Endothelial cell of umbilical vein (primary cell): ENCODE data around the gene CNP. TPM values are rescaled to one million over a fixed set of nuclear protein-coding genes. Genes with fewer than 3 reads are reported as not detected.

Source experiments
- Bru-seq: library from RNA; stranded (reverse); fragments of 400-500 nt; gene quantifications from one replicate; lab custom pipeline; 2021; lab: Mats Ljungman, UMichigan
- BruChase-seq, 2 experiments: library from RNA; stranded (reverse); fragments of 400-500 nt; gene quantifications; one replicate each; lab custom pipeline; 2021; lab: Mats Ljungman, UMichigan
- BruUV-seq: library from RNA; stranded (reverse); fragments of 400-500 nt; replicated peaks from 2 replicates; lab custom pipeline; 2021; lab: Mats Ljungman, UMichigan
- CTCF ChIA-PET: fragments of 300-600, 350-600 bp; sonication (Branson Sonifier 250); formaldehyde crosslinking; loops from one replicate; lab custom pipeline; 2021; ENCODE audit warnings: antibody characterized with exemption, inconsistent platforms; lab: Charles Lee
- POLR2A ChIA-PET: fragments of 300-600, 350-600 bp; sonication (Branson Sonifier 250); formaldehyde crosslinking; loops from one replicate; lab custom pipeline; 2021; ENCODE audit warnings: antibody characterized with exemption, inconsistent platforms; lab: Charles Lee
- DNase-seq: peaks from one replicate; pipeline ENCODE4 v3.0.0-alpha.2; 2011; ENCODE audit warnings: low read depth, low spot score
- FAIRE-seq: peaks from 2 replicates; lab custom pipeline; 2011; peaks lifted over from hg19 to GRCh38; lab: Jason Lieb, UNC
- H2AFZ ChIP-seq: 2 replicates; pipeline ENCODE4 v1.6.0; 2012; ENCODE audit warnings: low read depth, low read length, control low read depth, inconsistent platforms
- H3K27ac ChIP-seq: 2 replicates; pipeline ENCODE4 v1.5.1; 2011; ENCODE audit warnings: low read depth, mild to moderate bottlenecking, control low read depth, low read length, moderate library complexity; ENCODE audit not compliant: insufficient read depth
- H3K27me3 ChIP-seq, 2 experiments: 2 replicates each; pipeline versions ENCODE4 v1.6.0 to v1.6.1; 2011; ENCODE audit warnings: low read length in 2 of 2, mixed read lengths in 1 of 2; ENCODE audit not compliant: control insufficient read depth in 2 of 2, insufficient read depth in 2 of 2
- H3K36me3 ChIP-seq, 2 experiments: 2 replicates in 1 of 2; 3 replicates in 1 of 2; pipeline ENCODE4 v1.5.1; 2011; ENCODE audit warnings: low read length in 2 of 2, mild to moderate bottlenecking in 1 of 2, moderate library complexity in 1 of 2; ENCODE audit not compliant: control insufficient read depth in 2 of 2, insufficient read depth in 2 of 2; ENCODE audit errors: extremely low read depth in 1 of 2
- H3K4me1 ChIP-seq: 3 replicates; pipeline ENCODE4 v1.5.1; 2011; ENCODE audit warnings: mild to moderate bottlenecking, low read length; ENCODE audit not compliant: control insufficient read depth, insufficient read depth; ENCODE audit errors: extremely low read depth
- H3K4me2 ChIP-seq: 2 replicates; pipeline ENCODE4 v1.6.1; 2011; ENCODE audit warnings: low read length, control low read depth, mixed read lengths; ENCODE audit not compliant: insufficient read depth
- H3K4me3 ChIP-seq, 3 experiments: fragments of 200-600 bp in 1 of 3; sonication (generic), shearing (Covaris generic) in 1 of 3; replicated peaks in 1 of 3; 2 replicates each; pipeline ENCODE4 v1.5.1; 2011 to 2016; ENCODE audit warnings: control low read depth in 3 of 3, low read length in 3 of 3, mild to moderate bottlenecking in 2 of 3, inconsistent platforms in 1 of 3, low read depth in 1 of 3, moderate library complexity in 1 of 3; ENCODE audit not compliant: insufficient read depth in 1 of 3
- H3K79me2 ChIP-seq: 2 replicates; pipeline ENCODE4 v1.6.0; 2012; ENCODE audit warnings: low read length, inconsistent platforms; ENCODE audit not compliant: control insufficient read depth, insufficient read depth
- H3K9ac ChIP-seq: replicated peaks from 2 replicates; pipeline ENCODE3; 2011; ENCODE audit warnings: low read length, control low read depth; ENCODE audit not compliant: insufficient read depth; ENCODE audit errors: extremely low read depth
- H3K9me1 ChIP-seq: replicated peaks from 3 replicates; pipeline ENCODE4 v1.6.0; 2011; ENCODE audit warnings: mild to moderate bottlenecking, low read length; ENCODE audit not compliant: control insufficient read depth, insufficient read depth; ENCODE audit errors: extremely low read depth
- H3K9me3 ChIP-seq: replicated peaks from 2 replicates; pipeline ENCODE4 v1.5.1; 2012; ENCODE audit warnings: low read length, inconsistent platforms; ENCODE audit not compliant: control insufficient read depth, insufficient read depth
- H4K20me1 ChIP-seq: replicated peaks from 2 replicates; pipeline ENCODE3; 2011; ENCODE audit warnings: mild to moderate bottlenecking, low read length; ENCODE audit not compliant: control insufficient read depth, insufficient read depth; ENCODE audit errors: extremely low read depth
- MYC ChIP-seq: IDR thresholded peaks from one replicate; pipeline ENCODE4 v1.6.1; 2011; ENCODE audit warnings: mild to moderate bottlenecking, low read depth, low read length
- POLR2A ChIP-seq: IDR thresholded peaks from 2 replicates; pipeline ENCODE4 v1.6.1; 2012; ENCODE audit warnings: low read depth, mild to moderate bottlenecking, control low read depth, low read length
- POLR2AphosphoS5 ChIP-seq: IDR thresholded peaks from 2 replicates; pipeline ENCODE4 v1.6.1; 2012; ENCODE audit warnings: low read depth, mild to moderate bottlenecking, control low read depth, low read length, moderate library complexity; ENCODE audit not compliant: insufficient read depth
- dilution Hi-C: fragments of 300-500 bp; cut with MboI; formaldehyde crosslinking; loops from one replicate; pipeline ENCODE4 v1.15.0; 2019; ENCODE audit warnings: low sequenced_read_pairs; ENCODE audit not compliant: extremely low pct_ligation_motif_present
- intact Hi-C: fragments of 100-400 bp; cut with micrococcal nuclease; formaldehyde crosslinking; loops from one replicate; pipeline ENCODE4 v1.10.0; 2022
- long read RNA-seq: library from polyadenylated mRNA; stranded (forward); transcript quantifications from one replicate; pipeline ENCODE4 v2.0.0, GENCODE V29; 2021
- polyA minus RNA-seq, 3 experiments: library from RNA; depleted of rRNA, polyadenylated mRNA; stranded (reverse); fragments of >200 nt; gene quantifications; 1 replicate in 1 of 3; 2 replicates in 2 of 3; pipeline ENCODE4 v1.2.3, GENCODE V29; 2011
- polyA plus RNA-seq, 4 experiments: library from polyadenylated mRNA; depleted of rRNA in 3 of 4; stranded (reverse) in 3 of 4; unstranded in 1 of 4; fragments of >200 nt; gene quantifications; 2 replicates each; pipeline versions ENCODE4 v1.2.1 to v1.2.3, GENCODE V29; 2011 to 2012; ENCODE audit warnings: missing spikeins in 1 of 4
- total RNA-seq: library from RNA; stranded (reverse); gene quantifications from 2 replicates; pipeline ENCODE4 v1.2.3, GENCODE V29; 2021
- TF ChIP-seq, protein P1 (sequence below): IDR thresholded peaks from 2 replicates; pipeline ENCODE4 v1.6.1; 2011; ENCODE audit not compliant: insufficient read depth, insufficient read length

Gene CNP
- total RNA-seq (84.9 and 88.3 TPM in 2 replicates), polyA plus RNA-seq (48.6 and 49.4 TPM in 2 replicates), polyA minus RNA-seq (137 and 194 TPM in 2 replicates), Bru-seq, nascent RNA (percentile 69 among the genes with signal in this experiment), BruChase-seq, experiment 1, labeled RNA remaining after a 6-hour chase (percentile 94 among the genes with signal in this experiment), BruChase-seq, experiment 2, labeled RNA remaining after a 2-hour chase (percentile 80 among the genes with signal in this experiment)
- 36.9 and 45.8 TPM in 2 replicates for polyA plus RNA-seq (2011; cell fraction: cytosol; rRNA removed)
- 33.7 and 34.5 TPM in 2 replicates for polyA plus RNA-seq (2011; cell fraction: nucleus; rRNA removed)
- 56.7 and 63.5 TPM in 2 replicates for polyA plus RNA-seq (2012)
- polyA minus RNA-seq (2011; cell fraction: cytosol; rRNA and poly(A)+ RNA removed) = 37.2 TPM
- polyA minus RNA-seq (2011; cell fraction: nucleus; rRNA and poly(A)+ RNA removed) = 25.3 and 45.3 TPM in 2 replicates
- long read RNA-seq, full-length matches to known transcripts = 168 of 204 reads
- long read RNA-seq, partial matches to known transcripts = 32 of 204 reads
- long read RNA-seq, other reads (novel, unspliced or antisense) = 4 of 204 reads

DNA sequence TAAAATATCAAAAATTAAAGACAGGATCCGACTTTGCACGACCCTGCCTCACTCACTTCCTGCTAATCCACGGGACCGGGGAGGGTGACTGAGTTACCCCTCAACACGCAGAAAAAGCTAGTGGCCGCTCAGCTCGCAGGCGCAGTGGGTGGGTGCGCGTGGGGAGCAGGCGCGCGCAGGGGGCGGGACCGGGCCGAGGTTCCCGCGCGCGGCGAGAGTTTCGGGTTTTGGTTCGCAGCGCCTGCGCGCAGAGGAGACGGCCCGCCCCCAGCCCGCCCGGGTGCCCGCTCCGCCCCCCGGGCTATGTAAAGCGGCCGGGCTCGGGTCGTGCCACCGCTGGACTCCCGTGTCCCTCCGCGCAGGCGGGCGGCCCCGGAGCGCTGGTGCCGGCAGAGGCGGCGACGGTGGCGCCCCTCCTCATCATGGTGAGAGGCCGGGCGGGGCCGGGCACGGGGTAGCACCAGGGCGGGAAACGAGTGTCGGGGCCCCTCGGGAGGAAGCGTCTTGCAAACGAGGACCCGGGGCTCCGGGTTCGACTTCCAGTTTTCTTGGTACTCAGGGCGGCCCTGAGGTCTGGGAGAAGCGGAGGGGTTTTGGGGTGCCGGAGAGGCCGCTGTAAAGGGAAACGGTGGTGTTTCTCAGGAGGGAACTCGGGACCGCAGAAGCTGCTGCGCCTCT, at the start of gene CNP:
Gene CNP, plus strand, starts transcription at position 333 of the 678 bp plus-strand sequence. Its CDS starts 90 bp downstream, at position 423.
- Histone ChIP-seq H3K36me3 (peaks cover 2 to 7% of the 10 kb centered on the region in 2 experiments), H4K20me1 (no peaks in the 10 kb centered on the region), H3K79me2 (peaks cover 22% of the 10 kb centered on the region), H3K4me2 (peak within 1 kb of the TSS; percentile 85), H3K27me3 (no peaks in the 10 kb centered on the region), H3K4me3 (peak within 1 kb of the TSS; percentile 74 to 93 (median 80)), H3K9me1 (no peaks in the 10 kb centered on the region), H3K9me3 (no peaks in the 10 kb centered on the region), H2AFZ (peak within 1 kb of the TSS; percentile 82), H3K9ac (peak within 1 kb of the TSS; percentile 95), H3K4me1 (peaks cover 18% of the 10 kb centered on the region), H3K27ac (peak within 1 kb of the TSS; percentile 51)
- FAIRE-seq = no peak
- ChIA-PET CTCF (interaction anchor here (0.6 to 7.6 kb wide), 11 partner anchors 9 to 152 kb away, joined by 3 to 74 read pairs (median 4); partner anchors contain the start of genes DNAJC7, KAT2A and ODAD4), POLR2A (interaction anchor here (0.7 to 0.9 kb wide), 4 partner anchors 27 to 457 kb away, joined by 3 to 4 read pairs (median 3); partner anchors contain the start of genes CAVIN1 and NKIRAS2)
- TF ChIP-seq, protein P1, sequence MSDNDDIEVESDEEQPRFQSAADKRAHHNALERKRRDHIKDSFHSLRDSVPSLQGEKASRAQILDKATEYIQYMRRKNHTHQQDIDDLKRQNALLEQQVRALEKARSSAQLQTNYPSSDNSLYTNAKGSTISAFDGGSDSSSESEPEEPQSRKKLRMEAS = peak; percentile 13
- peak; percentile 96 for TF ChIP-seq POLR2A
- no peak for TF ChIP-seq MYC
- peak; percentile 97 for TF ChIP-seq POLR2AphosphoS5
- intact Hi-C loops = loop anchor here (5.0 kb wide), 1 partner anchor 51 kb away; the partner anchor contains the start of gene DNAJC7
- dilution Hi-C loops = loop anchor here (25.0 kb wide), 1 partner anchor 146 kb away; the partner anchor contains the start of genes DHX58, HSPB9 and KAT2A
- no TSS peak for BruUV-seq
- DNase-seq = peak; percentile 91
